Measurements from ENCODE around the gene PIGM. TPM values are rescaled to one million over a fixed set of nuclear protein-coding genes. Genes with fewer than 3 reads are reported as not detected.

Gene PIGM
- total RNA-seq, 2 donors from 2014 or later, result 5.5 to 6.3 TPM

DNA sequence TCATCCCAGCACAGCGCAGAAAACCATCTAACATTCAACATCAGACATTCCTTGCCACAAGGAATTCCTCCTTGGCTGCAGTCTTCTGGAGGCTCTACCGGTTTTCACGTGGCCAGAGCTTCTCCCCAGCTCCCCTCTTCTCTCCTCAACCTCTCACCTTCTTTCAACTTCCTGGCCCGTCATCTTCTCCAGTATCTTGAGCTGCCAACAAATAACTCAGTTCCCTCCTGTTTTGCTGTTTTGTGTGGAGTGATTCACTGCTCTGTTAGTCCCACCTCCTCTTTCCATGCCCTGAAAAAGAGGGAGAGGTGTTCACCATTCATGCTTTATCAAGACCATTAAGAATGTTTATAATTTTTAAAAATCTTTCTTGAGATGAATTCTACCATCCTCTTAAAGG, 32.6 kb downstream of the PIGM start:
- no peak for DNase-seq (ENCODE audit: low spot score)
- intact Hi-C loops (cut with DNase I), result no loop called here

DNA sequence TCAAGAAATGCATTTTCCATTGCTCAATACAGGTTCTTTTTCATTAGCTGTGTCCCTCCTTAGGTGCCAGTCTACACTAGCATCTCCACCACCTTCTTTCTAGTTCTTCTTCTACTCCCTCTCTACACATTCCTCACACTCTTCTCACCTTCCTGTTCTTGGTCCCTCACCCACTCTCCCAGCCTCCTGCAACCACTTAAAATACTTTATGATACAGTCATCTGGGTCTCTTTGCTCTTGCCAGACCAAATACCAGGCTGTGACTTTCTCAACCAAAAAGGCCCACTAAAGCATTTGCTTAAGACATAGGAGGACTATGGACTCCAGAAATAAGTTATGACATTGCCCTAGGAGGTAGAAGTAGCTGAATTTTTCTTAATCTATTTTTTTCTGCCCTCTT, 35.1 kb downstream of the PIGM start:
- no peak for DNase-seq (ENCODE audit: low spot score)
- intact Hi-C loops (cut with DNase I), result no loop called here

DNA sequence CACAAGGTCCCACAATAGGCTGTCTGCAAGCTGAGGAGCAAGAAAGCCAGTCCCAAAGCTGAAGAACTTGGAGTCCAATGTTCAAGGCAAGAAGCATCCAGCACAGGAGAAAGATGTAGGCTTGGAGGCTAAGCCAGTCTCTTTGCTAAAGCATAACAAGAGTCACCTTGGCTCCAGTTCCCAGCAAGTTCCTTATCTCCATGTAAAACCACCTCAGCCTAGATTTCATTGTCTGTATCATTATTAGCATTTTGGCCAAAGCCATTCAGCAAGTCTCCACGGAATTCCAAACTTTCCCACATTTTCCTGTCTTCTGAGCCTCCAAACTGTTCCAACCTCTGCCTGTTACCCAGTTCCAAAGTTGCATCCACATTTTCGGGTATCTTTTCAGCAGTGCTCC, 36.9 kb downstream of the PIGM start:
- DNase-seq (ENCODE audit: low spot score), result no peak
- intact Hi-C loops (cut with DNase I), result no loop called here

DNA sequence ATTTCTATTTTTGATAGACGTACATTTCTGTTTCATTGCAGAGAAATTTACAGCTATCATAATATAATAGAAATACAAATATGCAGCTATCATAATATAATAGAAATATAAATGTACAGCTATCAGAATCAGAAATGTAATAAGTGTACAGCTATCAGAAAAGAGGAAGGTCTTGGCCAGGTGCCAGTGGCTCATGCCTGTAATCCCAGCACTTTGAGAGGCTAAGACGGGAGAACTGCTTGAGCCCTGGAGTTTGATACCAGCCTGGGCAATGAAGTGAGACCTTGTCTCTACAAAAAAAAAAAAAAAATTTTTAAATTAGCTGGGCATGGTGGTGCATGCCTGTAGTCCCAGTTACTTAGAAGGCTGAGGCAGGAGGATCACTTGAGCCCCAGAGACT, 37.9 kb downstream of the PIGM start:
- DNase-seq (ENCODE audit: low spot score), result no peak
- intact Hi-C loops (cut with DNase I), result no loop called here

DNA sequence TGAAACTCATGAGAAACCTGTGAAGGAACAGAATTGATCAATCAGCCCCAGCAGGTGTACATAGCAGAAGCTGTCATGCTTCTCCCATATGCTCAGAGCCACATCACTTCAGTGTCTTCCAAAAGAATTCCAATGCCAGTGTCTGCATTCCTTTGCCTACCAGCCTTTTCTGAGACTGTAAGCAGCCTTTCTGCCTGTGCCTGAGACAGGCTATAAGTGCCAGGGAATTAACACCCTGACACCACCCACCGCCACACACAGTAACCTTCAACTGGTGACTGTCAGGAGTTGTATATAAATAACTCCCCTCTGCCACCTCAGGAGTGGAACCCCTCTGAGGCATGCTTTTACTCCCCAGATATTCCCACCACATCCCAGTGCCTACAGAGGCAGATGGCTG, 39.6 kb downstream of the PIGM start:
- no peak for DNase-seq (ENCODE audit: low spot score)
- intact Hi-C loops (cut with DNase I), result no loop called here

DNA sequence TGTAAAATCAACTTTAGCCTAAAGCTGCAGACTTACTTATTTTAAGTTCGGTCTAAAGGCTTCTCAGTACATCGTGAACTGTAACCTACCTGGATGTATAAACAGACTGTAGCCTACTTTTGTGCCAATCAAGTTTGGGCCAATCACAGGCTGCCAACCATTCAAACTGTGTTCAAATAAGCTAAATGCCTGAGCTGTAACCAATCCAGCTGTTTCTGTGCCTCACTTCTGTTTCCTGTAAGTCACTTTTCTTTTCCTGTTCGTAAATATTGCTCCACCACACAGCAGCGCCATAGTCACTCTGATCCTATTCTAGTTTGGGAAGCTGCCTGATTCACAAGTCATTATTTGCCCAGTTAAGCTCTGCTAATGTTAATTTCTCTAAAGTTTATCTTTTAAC, 40.3 kb downstream of the PIGM start:
- DNase-seq (ENCODE audit: low spot score), result no peak
- intact Hi-C loops (cut with DNase I), result no loop called here

DNA sequence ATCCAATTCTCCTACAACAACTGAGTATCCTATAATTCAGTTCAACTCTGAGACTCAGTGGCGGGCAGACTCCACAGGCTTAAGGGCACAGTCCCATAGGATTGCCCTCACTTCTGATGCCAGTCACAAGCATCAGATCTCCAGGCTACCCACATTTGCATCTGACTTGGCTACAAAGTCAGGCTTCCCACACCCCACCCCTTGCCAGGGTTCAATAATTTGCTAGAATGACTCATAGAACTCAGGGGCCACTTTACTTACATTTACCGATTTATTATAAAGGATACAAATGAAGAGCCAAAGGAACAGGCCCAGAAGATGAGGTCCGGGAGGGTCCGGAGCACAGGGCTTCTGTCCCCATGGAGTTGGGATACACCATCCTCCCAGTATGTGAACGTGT, 41.8 kb downstream of the PIGM start:
- intact Hi-C loops (cut with DNase I), result no loop called here
- no peak for DNase-seq (ENCODE audit: low spot score)

DNA sequence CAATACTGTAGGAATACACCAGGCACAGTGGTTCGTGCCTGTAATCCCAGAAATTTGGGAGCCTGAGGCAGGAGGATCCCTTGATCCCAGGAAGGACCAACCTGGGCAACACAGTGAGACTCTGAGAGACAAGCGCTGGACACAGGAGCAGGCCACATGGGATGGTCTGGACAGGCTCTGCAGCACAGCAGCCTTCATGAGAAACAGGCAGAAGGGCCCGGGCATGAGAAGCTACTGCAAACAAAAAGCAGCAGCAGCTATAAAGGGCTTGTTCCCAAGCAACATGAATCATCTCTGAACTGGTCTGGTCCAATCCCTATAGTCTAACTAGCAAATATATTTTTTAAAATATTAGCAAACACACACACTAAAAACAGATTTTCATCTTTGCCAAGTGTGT, 42.2 kb downstream of the PIGM start:
- DNase-seq (ENCODE audit: low spot score), result no peak
- intact Hi-C loops (cut with DNase I), result loop anchor here in 1 of 2 donors (10.0 kb wide), 1 partner anchor 445 kb away; no protein-coding TSS in a partner anchor

DNA sequence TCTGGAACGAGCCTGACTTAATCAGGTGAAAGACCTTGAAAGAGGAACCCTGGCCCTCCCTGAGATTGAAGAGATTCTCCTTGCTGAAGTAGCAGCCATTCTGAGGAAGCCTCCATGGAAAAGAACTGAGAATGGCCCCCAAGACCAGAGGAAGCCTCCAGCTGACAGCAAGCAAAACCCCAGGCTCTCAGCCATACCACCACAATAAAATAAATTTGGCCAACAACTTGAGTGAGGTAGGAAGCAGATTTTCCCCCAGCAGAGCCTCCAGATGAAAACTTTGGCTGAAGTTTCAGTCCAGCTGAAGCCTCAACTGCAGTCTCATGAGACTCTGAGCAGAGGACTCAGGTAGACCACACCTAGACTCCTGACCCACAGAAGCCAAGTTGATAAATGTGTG, 43.8 kb downstream of the PIGM start:
- DNase-seq (ENCODE audit: low spot score), result no peak
- intact Hi-C loops (cut with DNase I), result loop anchor here in 1 of 2 donors (10.0 kb wide), 1 partner anchor 443 kb away; no protein-coding TSS in a partner anchor

DNA sequence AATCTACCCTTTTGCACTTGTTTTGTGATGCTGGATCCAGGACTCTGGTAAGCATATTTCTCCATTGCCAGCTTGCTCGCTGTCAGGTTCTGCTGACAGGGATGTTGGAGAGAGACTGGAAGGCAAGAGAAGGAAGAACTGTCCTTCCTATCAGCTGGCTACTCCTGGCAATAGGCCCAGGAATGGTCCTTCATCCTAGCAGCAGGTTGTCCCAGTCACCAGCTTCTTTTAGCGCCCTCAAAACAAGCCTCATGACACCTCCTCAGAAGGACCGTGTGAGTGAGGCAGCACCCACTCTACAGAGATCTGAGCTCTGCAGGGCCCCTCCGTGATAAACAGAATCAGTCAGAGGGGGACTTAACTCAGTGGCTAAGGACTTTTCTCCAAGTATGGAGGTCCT, 44.6 kb downstream of the PIGM start:
- DNase-seq (ENCODE audit: low spot score), result no peak
- intact Hi-C loops (cut with DNase I), result loop anchor here in 1 of 2 donors (10.0 kb wide), 1 partner anchor 442 kb away; no protein-coding TSS in a partner anchor

DNA sequence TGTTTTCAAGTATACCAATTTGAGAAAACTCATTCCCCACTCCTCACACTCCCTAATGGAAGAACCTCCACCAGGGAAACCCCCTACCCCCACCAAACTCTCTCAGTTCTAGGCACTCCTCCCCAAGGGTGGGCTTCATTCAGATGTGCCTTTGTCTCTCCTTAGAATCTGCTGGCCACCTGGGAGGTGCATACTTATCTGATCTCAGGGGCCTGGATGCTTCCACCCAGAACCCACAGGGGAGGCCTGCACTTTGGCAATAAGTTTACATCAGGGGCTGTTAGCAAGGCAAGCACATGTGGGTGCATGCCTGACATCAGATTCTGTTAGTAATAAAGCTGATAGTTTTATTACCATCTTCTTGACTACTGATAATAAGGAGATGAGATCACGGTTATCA, 45.3 kb downstream of the PIGM start:
- intact Hi-C loops (cut with DNase I), result loop anchor here in 1 of 2 donors (10.0 kb wide), 1 partner anchor 442 kb away; no protein-coding TSS in a partner anchor
- DNase-seq (ENCODE audit: low spot score), result no peak

DNA sequence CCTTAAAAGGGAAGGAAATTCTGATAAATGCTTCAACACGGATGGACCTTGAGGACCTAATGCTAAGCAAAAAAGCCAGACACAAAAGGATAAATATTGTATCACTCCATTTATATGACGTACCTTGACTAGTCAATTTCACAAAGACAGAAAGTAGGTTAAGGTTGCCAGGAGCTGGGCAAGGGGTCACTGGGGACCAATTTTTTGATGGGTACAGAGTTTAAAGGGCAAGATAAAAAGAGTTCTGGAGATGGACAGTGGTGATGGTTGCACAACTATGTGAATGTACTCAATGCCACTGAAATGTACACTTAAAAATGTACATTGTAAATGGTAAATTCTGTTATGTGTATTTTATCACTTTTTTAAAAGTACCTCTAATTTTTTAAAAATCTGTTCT, 45.7 kb downstream of the PIGM start:
- DNase-seq (ENCODE audit: low spot score), result no peak
- intact Hi-C loops (cut with DNase I), result loop anchor here in 1 of 2 donors (10.0 kb wide), 1 partner anchor 441 kb away; no protein-coding TSS in a partner anchor

DNA sequence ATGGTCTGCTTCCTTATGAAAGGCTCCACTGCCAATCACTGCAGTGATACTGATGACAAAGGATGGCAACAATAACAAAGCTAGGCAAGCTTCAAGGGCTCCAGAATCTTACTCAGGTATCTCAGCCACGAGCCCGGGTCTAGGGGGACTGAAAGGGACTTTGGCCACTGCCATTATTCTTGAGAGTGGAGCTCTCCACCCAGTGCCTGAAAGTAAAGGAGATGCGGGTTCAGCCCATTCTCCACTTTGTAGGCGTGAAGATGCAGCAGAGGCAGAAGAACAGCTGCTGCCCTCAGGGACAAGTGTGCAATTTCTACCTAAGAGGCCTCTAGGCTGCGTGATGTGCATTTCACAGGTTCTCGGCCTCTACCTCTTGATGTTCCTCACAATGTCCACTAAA, 46.3 kb downstream of the PIGM start:
- no peak for DNase-seq (ENCODE audit: low spot score)
- intact Hi-C loops (cut with DNase I), result loop anchor here in 1 of 2 donors (10.0 kb wide), 1 partner anchor 441 kb away; no protein-coding TSS in a partner anchor

DNA sequence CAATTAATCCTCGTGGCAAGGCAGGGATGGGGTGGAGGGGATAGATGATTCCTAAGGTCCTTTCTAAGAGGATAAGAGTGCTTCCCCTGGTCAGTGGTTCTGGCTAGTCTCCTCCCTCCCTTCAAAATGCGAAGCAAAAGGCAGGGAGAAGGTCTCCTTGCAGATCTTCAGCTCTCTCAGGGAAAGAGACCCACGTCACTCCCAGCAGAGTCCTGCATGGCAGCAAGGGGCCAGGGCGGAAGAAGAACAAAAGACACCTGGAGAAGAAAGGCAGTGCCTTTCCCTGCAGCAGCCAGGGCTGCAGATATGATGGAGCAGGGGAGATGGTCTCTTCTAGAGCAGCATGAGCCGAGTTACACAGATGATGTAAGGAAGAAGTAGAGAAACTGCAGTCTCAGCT, 48.1 kb downstream of the PIGM start:
- no peak for DNase-seq (ENCODE audit: low spot score)
- intact Hi-C loops (cut with DNase I), result loop anchor here in 1 of 2 donors (5.0 to 10.0 kb wide), 2 partner anchors 439 to 1951 kb away; no protein-coding TSS in a partner anchor

DNA sequence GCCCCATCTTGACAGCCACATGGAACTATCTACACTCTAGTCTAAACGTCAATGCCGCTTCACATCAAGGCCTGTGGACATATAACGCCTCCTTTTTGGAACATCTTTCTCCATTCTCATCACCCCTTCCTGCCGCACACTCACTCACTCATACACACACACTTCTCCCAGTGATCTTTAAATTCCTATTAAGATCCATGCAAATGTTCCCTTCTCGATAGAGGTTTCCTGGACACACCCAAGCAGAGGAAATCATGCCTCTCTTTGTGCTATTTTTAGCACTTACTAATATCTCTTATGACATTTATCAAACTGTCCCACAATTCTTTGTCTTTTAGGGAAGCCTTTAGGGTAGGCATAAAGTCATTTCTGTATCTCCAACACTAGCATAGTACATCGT, 49.5 kb downstream of the PIGM start:
- intact Hi-C loops (cut with DNase I), result loop anchor here in 1 of 2 donors (5.0 to 10.0 kb wide), 2 partner anchors 437 to 1950 kb away; no protein-coding TSS in a partner anchor
- DNase-seq (ENCODE audit: low spot score), result no peak

DNA sequence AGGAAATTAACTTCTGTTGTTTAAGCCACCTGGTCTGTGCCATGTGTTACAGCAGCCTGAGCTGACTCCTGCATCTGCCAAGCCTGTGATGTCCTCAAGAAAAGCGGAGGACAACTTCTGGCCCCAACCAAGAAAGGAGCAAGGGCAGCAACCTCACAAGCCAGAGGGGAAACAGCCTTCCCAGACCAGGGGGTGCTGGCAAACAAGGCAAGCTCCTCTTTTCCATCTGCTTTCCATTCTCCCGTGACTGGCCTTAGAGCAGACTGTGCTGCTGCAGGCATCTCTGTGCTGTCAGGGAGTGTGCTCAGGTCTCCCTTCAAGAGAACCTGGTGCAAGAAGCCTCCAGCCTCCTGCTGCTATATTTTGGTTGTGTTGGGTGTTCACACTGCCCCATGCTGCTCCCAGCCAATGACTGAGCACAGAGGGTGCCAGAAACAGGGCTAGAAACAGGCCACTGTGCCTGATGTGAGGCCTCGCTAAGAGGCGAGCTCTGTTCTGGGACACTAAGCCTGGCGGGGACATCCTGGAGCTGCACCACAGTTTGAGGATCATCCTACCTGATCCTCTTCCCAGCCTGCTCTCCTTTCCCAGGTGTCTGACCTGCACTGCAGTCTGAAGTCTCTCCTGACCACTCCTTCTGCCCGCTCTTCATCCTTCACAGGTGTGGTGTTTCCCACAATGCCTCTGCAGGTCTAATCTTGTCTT, 50.3 kb downstream of the PIGM start:
- no peak for DNase-seq (ENCODE audit: low spot score)
- intact Hi-C loops (cut with DNase I), result loop anchor here in 1 of 2 donors (5.0 to 10.0 kb wide), 2 partner anchors 437 to 1949 kb away; no protein-coding TSS in a partner anchor

DNA sequence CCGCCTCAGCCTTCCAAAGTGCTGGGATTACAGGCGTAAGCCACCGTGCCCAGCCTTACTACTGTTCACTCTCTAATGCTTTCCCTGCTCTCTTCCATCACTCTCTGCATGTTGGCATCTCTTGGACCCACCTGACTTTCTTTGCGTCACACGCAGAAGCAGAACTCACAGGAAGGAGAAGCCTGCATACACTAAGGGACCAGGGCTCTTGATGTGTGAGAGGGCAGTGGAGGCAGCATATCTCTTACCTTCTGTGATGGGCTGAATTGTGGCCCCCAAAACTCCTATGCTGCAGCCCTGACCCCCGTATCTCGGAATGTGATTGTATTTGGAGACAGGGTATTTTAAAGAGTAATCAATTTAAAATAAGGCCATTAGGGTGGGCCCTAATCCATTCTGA, 51.0 kb downstream of the PIGM start:
- no peak for DNase-seq (ENCODE audit: low spot score)

DNA sequence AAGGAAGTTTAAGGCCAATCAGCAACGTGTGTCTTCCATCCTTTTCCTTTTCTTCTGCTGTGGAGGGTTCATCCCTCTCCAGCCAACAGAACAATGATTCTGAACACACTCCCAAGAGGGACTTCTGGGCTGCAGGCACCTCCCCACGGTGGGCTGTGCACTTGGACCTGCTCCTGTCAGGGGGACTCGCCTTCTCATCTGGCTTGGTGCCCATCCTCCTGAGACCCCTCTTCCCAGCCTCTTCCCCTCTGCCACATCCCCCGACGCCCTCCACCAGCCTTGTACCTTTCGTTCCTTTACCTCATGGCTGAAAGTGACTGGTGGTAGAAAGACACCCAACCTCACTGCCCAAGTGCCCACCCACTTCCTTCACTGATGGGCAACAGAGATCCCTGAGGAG, 51.7 kb downstream of the PIGM start:
- intact Hi-C loops (cut with DNase I), result loop anchor here in 1 of 2 donors (5.0 to 10.0 kb wide), 2 partner anchors 435 to 1948 kb away; no protein-coding TSS in a partner anchor

More for the DNA sequence above, 51.0 kb downstream of the PIGM start:
- intact Hi-C loops (cut with DNase I), result loop anchor here in 1 of 2 donors (5.0 to 10.0 kb wide), 2 partner anchors 436 to 1948 kb away; no protein-coding TSS in a partner anchor

DNA sequence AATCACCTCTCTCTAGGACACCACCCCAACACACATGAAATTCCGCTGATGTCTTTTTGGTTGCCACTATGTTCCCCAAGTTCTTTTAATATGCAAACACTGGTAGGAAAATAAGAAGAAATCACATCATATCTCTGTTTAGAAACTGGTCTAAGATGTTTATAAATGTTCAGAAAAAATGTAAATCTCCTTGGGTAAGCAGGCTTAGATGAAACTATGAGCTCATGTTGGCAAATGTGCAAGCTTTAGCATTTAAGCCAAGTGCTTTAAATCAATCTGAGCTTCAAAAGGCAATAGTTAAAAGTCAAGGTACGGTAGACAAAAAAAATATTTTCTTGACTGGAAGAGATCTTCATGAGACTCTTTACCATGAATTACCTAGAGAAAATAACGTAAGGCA, 52.5 kb downstream of the PIGM start:
- intact Hi-C loops (cut with DNase I), result no loop called here
- DNase-seq (ENCODE audit: low spot score), result no peak

More for the DNA sequence above, 51.7 kb downstream of the PIGM start:
- DNase-seq (ENCODE audit: low spot score), result no peak

DNA sequence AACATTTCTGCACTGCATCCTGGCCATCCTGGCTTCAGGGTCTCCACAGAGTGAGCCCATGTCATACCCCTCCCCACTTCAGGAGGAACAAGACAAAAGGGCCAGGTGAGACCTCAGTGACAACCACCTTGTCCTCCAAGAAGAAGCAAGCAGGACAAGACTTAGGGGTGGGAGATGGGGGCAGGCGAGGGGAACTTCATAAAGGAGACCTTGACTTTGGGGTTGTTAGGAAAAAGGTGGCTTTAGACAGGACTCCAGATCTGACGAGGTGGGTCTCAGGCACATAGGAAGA, 53.7 kb downstream of the PIGM start:
- no peak for DNase-seq (ENCODE audit: low spot score)
- intact Hi-C loops (cut with DNase I), result no loop called here
